Stimulated activated naive B cell treated with anti-CD40 and anti-IgM and Interleukin-4, amounts not matched to agents 10 μg/mL and 1 μg/mL and 100 μg/mL, for 72 hours (primary cell): Measurements from ENCODE around the gene MYO16.
A peak's percentile ranks its signal among the peaks of the same experiment; 100 is the strongest.
"Not testable (repeated sequence)": the region's sequence is repeated elsewhere in the genome, so short reads cannot be mapped to it uniquely, and the experiment has no call there.

Source experiments
- ATAC-seq, 2 donors: fragments of 150-1000 bp; cut with Tn5 transposase; replicated peaks; 2 replicates each; pipeline ENCODE4 v1.10.0; 2021; ENCODE audit warnings: moderate library complexity in 1 of 2
- DNase-seq: peaks from one replicate; pipeline ENCODE4 v3.0.0; 2021
- H3K27ac Mint-ChIP-seq: one replicate; pipeline ENCODE4 v1.8.0; 2022; ENCODE audit warnings: mild to moderate bottlenecking, mixed read lengths
- H3K27me3 Mint-ChIP-seq, 2 donors: one replicate each; pipeline ENCODE4 v1.8.0; 2022; ENCODE audit warnings: mixed read lengths in 2 of 2
- H3K36me3 Mint-ChIP-seq, 2 donors: one replicate each; pipeline ENCODE4 v1.8.0; 2022; ENCODE audit warnings: mixed read lengths in 2 of 2, mild to moderate bottlenecking in 1 of 2
- H3K4me1 Mint-ChIP-seq, 2 donors: one replicate each; pipeline ENCODE4 v1.8.0; 2022; ENCODE audit warnings: mixed read lengths in 2 of 2, mild to moderate bottlenecking in 1 of 2
- H3K4me3 Mint-ChIP-seq, 2 donors: one replicate each; pipeline ENCODE4 v1.8.0; 2022; ENCODE audit warnings: mild to moderate bottlenecking in 2 of 2, mixed read lengths in 2 of 2, moderate library complexity in 1 of 2
- H3K9me3 Mint-ChIP-seq, 2 donors: one replicate each; pipeline ENCODE4 v1.8.0; 2022; ENCODE audit warnings: mixed read lengths in 2 of 2, mild to moderate bottlenecking in 1 of 2

The MYO16 gene

GRCh38 chr13:108889324-108889984, 260.0 kb downstream of the MYO16 start:
- Mint-ChIP-seq H3K36me3 (no peaks in the 10 kb centered on the region), H3K4me3 (no peak overlapping the region), H3K27ac (no peak overlapping the region), H3K4me1 (no peaks in the 10 kb centered on the region), H3K27me3 (peaks cover 4 to 15% of the 10 kb centered on the region in 2 donors), H3K9me3 (no peaks in the 10 kb centered on the region)
- ATAC-seq (no peak), DNase-seq (no peak)

GRCh38 chr13:108895220-108895704, 265.9 kb downstream of the MYO16 start:
- Mint-ChIP-seq H3K4me1 (no peaks in the 10 kb centered on the region), H3K27ac (no peak overlapping the region), H3K4me3 (no peak overlapping the region), H3K36me3 (no peaks in the 10 kb centered on the region), H3K27me3 (peaks cover 12 to 13% of the 10 kb centered on the region in 2 donors), H3K9me3 (no peaks in the 10 kb centered on the region)
- no peak for DNase-seq
- peak in 1 of 2 donors; percentile 34 for ATAC-seq

- DNase-seq: no peak
- Mint-ChIP-seq H3K4me1 (no peaks in the 10 kb centered on the region), H3K27ac (no peak overlapping the region), H3K9me3 (peaks cover 0 to 5% of the 10 kb centered on the region in 2 donors), H3K36me3 (no peaks in the 10 kb centered on the region), H3K4me3 (no peak overlapping the region), H3K27me3 (peaks cover 12 to 15% of the 10 kb centered on the region in 2 donors)
- ATAC-seq: peak in 1 of 2 donors; percentile 66
These were observed 268.5 kb downstream of the MYO16 start for GRCh38 chr13:108897955-108898354.

- H3K4me1 Mint-ChIP-seq: no peaks in the 10 kb centered on the region
- peaks cover 2 to 6% of the 10 kb centered on the region in 2 donors for H3K27me3 Mint-ChIP-seq
- ATAC-seq: no peak
- H3K9me3 Mint-ChIP-seq: peaks cover 0 to 5% of the 10 kb centered on the region in 2 donors
- no peaks in the 10 kb centered on the region for H3K36me3 Mint-ChIP-seq
- no peak overlapping the region for H3K4me3 Mint-ChIP-seq
- no peak overlapping the region for H3K27ac Mint-ChIP-seq
- no peak for DNase-seq
These were observed 273.2 kb downstream of the MYO16 start for GRCh38 chr13:108902405-108903155.

GRCh38 chr13:108903613-108904012, 274.2 kb downstream of the MYO16 start:
- no peak for DNase-seq
- H3K4me3 Mint-ChIP-seq: no peak overlapping the region
- peaks cover 0 to 5% of the 10 kb centered on the region in 2 donors for H3K9me3 Mint-ChIP-seq
- no peaks in the 10 kb centered on the region for H3K36me3 Mint-ChIP-seq
- no peaks in the 10 kb centered on the region for H3K4me1 Mint-ChIP-seq
- H3K27ac Mint-ChIP-seq: no peak overlapping the region
- ATAC-seq: no peak
- peaks cover 0 to 6% of the 10 kb centered on the region in 2 donors for H3K27me3 Mint-ChIP-seq

GRCh38 chr13:108911807-108912206, 282.4 kb downstream of the MYO16 start:
- Mint-ChIP-seq H3K4me1 (peaks cover 6 to 22% of the 10 kb centered on the region in 2 donors), H3K9me3 (no peaks in the 10 kb centered on the region), H3K27ac (no peak overlapping the region), H3K4me3 (no peak overlapping the region), H3K36me3 (no peaks in the 10 kb centered on the region), H3K27me3 (peaks cover 15% of the 10 kb centered on the region in 2 donors)
- no peak for DNase-seq
- ATAC-seq: no peak

GRCh38 chr13:108913731-108914130, 284.3 kb downstream of the MYO16 start:
- H3K4me3 Mint-ChIP-seq, H3K9me3 Mint-ChIP-seq, ATAC-seq: not testable (repeated sequence)

GRCh38 chr13:108915095-108915633, 285.8 kb downstream of the MYO16 start:
- Mint-ChIP-seq H3K36me3 (no peaks in the 10 kb centered on the region), H3K27ac (peak overlapping the region; percentile 92), H3K4me3 (peak overlapping the region; percentile 78), H3K4me1 (peaks cover 6 to 22% of the 10 kb centered on the region in 2 donors), H3K9me3 (no peaks in the 10 kb centered on the region), H3K27me3 (peaks cover 15% of the 10 kb centered on the region in 2 donors)
- ATAC-seq (no peak), DNase-seq (no peak)

More at GRCh38 chr13:108913731-108914130, 284.3 kb downstream of the MYO16 start:
- peaks cover 6 to 22% of the 10 kb centered on the region in 2 donors for H3K4me1 Mint-ChIP-seq
- peaks cover 15% of the 10 kb centered on the region in 2 donors for H3K27me3 Mint-ChIP-seq
- not testable (repeated sequence) for H3K27ac Mint-ChIP-seq, DNase-seq, H3K36me3 Mint-ChIP-seq

GRCh38 chr13:108915634-108916512, 286.5 kb downstream of the MYO16 start:
- H3K4me1 Mint-ChIP-seq: peaks cover 6 to 22% of the 10 kb centered on the region in 2 donors
- DNase-seq: peak; percentile 57
- no peaks in the 10 kb centered on the region for H3K9me3 Mint-ChIP-seq
- peak overlapping the region; percentile 92 for H3K27ac Mint-ChIP-seq
- peaks cover 10% of the 10 kb centered on the region in 2 donors for H3K27me3 Mint-ChIP-seq
- peak; percentile 95 to 96 for ATAC-seq
- no peaks in the 10 kb centered on the region for H3K36me3 Mint-ChIP-seq
- peak overlapping the region; percentile 78 to 84 for H3K4me3 Mint-ChIP-seq

GRCh38 chr13:108917581-108917980, 288.2 kb downstream of the MYO16 start:
- H3K27me3 Mint-ChIP-seq: peaks cover 0 to 5% of the 10 kb centered on the region in 2 donors
- DNase-seq (no peak), ATAC-seq (no peak)
- H3K9me3 Mint-ChIP-seq: no peaks in the 10 kb centered on the region
- H3K4me3 Mint-ChIP-seq: no peak overlapping the region
- no peak overlapping the region for H3K27ac Mint-ChIP-seq
- no peaks in the 10 kb centered on the region for H3K36me3 Mint-ChIP-seq
- peaks cover 6 to 22% of the 10 kb centered on the region in 2 donors for H3K4me1 Mint-ChIP-seq

GRCh38 chr13:108919036-108919907, 289.9 kb downstream of the MYO16 start:
- Mint-ChIP-seq H3K27ac (no peak overlapping the region), H3K9me3 (no peaks in the 10 kb centered on the region), H3K27me3 (peaks cover 0 to 5% of the 10 kb centered on the region in 2 donors), H3K36me3 (no peaks in the 10 kb centered on the region), H3K4me3 (no peak overlapping the region), H3K4me1 (peaks cover 6 to 22% of the 10 kb centered on the region in 2 donors)
- ATAC-seq (no peak), DNase-seq (no peak)

GRCh38 chr13:108920137-108920536, 290.7 kb downstream of the MYO16 start:
- DNase-seq (no peak), ATAC-seq (no peak)
- H3K4me1 Mint-ChIP-seq: peaks cover 4 to 14% of the 10 kb centered on the region in 2 donors
- no peak overlapping the region for H3K27ac Mint-ChIP-seq
- H3K27me3 Mint-ChIP-seq: peaks cover 0 to 5% of the 10 kb centered on the region in 2 donors
- no peaks in the 10 kb centered on the region for H3K9me3 Mint-ChIP-seq
- no peak overlapping the region for H3K4me3 Mint-ChIP-seq
- no peaks in the 10 kb centered on the region for H3K36me3 Mint-ChIP-seq

GRCh38 chr13:108921238-108921637, 291.8 kb downstream of the MYO16 start:
- peaks cover 5 to 6% of the 10 kb centered on the region in 2 donors for H3K27me3 Mint-ChIP-seq
- H3K4me3 Mint-ChIP-seq: no peak overlapping the region
- no peaks in the 10 kb centered on the region for H3K36me3 Mint-ChIP-seq
- ATAC-seq (no peak), DNase-seq (no peak)
- no peaks in the 10 kb centered on the region for H3K9me3 Mint-ChIP-seq
- no peak overlapping the region for H3K27ac Mint-ChIP-seq
- H3K4me1 Mint-ChIP-seq: peaks cover 0 to 3% of the 10 kb centered on the region in 2 donors
